Neural progenitor cell (in vitro differentiated cells): ENCODE results near the gene COL23A1. TPM values are rescaled to one million over a fixed set of nuclear protein-coding genes. Genes with fewer than 3 reads are reported as not detected.
A peak's percentile ranks its signal among the peaks of the same experiment; 100 is the strongest.

Source experiments
- DNase-seq: peaks from one replicate; pipeline ENCODE4 v3.0.0-alpha.2; 2016; ENCODE audit warnings: low spot score
- H2AFZ ChIP-seq: fragments of 200-600 bp; sonication (generic); replicated peaks from 2 replicates; pipeline ENCODE4 v1.6.1; 2016; ENCODE audit warnings: antibody characterized with exemption
- H3F3A ChIP-seq: fragments of 200-600 bp; sonication (generic); 2 replicates; pipeline ENCODE4 v1.6.1; 2016; ENCODE audit warnings: antibody characterized with exemption, low read depth
- H3K27ac ChIP-seq: fragments of 200-600 bp; sonication (generic); 2 replicates; pipeline ENCODE4 v1.5.1; 2016; ENCODE audit warnings: mild to moderate bottlenecking
- H3K27me3 ChIP-seq: fragments of 200-600 bp; sonication (generic); 2 replicates; pipeline ENCODE4 v1.6.1; 2016; ENCODE audit warnings: mild to moderate bottlenecking, moderate library complexity
- H3K36me3 ChIP-seq: fragments of 200-600 bp; sonication (generic); 2 replicates; pipeline ENCODE4 v1.5.1; 2016
- H3K4me1 ChIP-seq: fragments of 200-600 bp; sonication (generic); 2 replicates; pipeline ENCODE4 v1.6.1; 2016; ENCODE audit warnings: mixed run types
- H3K4me2 ChIP-seq: fragments of 200-600 bp; sonication (generic); 2 replicates; pipeline ENCODE4 v1.6.1; 2016
- H3K4me3 ChIP-seq: fragments of 200-600 bp; sonication (generic); 2 replicates; pipeline ENCODE4 v1.5.1; 2016
- H3K79me2 ChIP-seq: fragments of 200-600 bp; sonication (generic); 2 replicates; pipeline ENCODE4 v1.6.1; 2016; ENCODE audit warnings: low read depth
- H3K9ac ChIP-seq: fragments of 200-600 bp; sonication (generic); 2 replicates; pipeline ENCODE4 v1.6.1; 2016
- H3K9me3 ChIP-seq: fragments of 200-600 bp; sonication (generic); 2 replicates; pipeline ENCODE4 v1.5.1; 2016; ENCODE audit warnings: low read depth
- H4K20me1 ChIP-seq: fragments of 200-600 bp; sonication (generic); 2 replicates; pipeline ENCODE4 v1.6.1; 2016; ENCODE audit warnings: low read depth
- H3K27ac Mint-ChIP-seq: 3 replicates; pipeline ENCODE4 v1.8.0; 2021; ENCODE audit warnings: mixed read lengths
- H3K27me3 Mint-ChIP-seq: 2 replicates; pipeline ENCODE4 v1.8.0; 2022; ENCODE audit warnings: low read depth, mild to moderate bottlenecking, inconsistent platforms, moderate library complexity, mixed read lengths; ENCODE audit not compliant: insufficient read depth
- H3K36me3 Mint-ChIP-seq: 3 replicates; pipeline ENCODE4 v1.8.0; 2021; ENCODE audit warnings: mixed read lengths
- H3K4me1 Mint-ChIP-seq: 3 replicates; pipeline ENCODE4 v1.8.0; 2021; ENCODE audit warnings: mixed read lengths
- H3K4me3 Mint-ChIP-seq: 3 replicates; pipeline ENCODE4 v1.8.0; 2021; ENCODE audit warnings: mild to moderate bottlenecking, moderate library complexity, mixed read lengths
- H3K9me3 Mint-ChIP-seq: 3 replicates; pipeline ENCODE4 v1.8.0; 2020; ENCODE audit warnings: mixed read lengths
- CTCF ChIP-seq: fragments of 200-600 bp; sonication (generic); IDR thresholded peaks from 2 replicates; pipeline ENCODE4 v1.5.1; 2017; ENCODE audit warnings: antibody characterized with exemption, mild to moderate bottlenecking
- EZH2 ChIP-seq: fragments of 200-600 bp; sonication (generic); IDR thresholded peaks from 2 replicates; pipeline ENCODE4 v1.6.1; 2017; ENCODE audit warnings: antibody characterized with exemption, mild to moderate bottlenecking, moderate library complexity
- EZH2phosphoT487 ChIP-seq: fragments of 200-600 bp; sonication (generic); IDR thresholded peaks from 2 replicates; pipeline ENCODE4 v1.6.1; 2017; ENCODE audit warnings: antibody characterized with exemption
- total RNA-seq: library from RNA; depleted of rRNA; stranded (reverse); fragments of >200 nt; gene quantifications from 2 replicates; pipeline ENCODE4 v1.2.3, GENCODE V29; 2015; ENCODE audit warnings: low replicate concordance

COL23A1 gene
- total RNA-seq, 1 donor from 2014 or later = not detected

- Histone ChIP-seq H3F3A (no peaks in the 10 kb centered on the region), H3K27me3 (no peaks in the 10 kb centered on the region), H3K4me3 (no peak overlapping the region), H2AFZ (no peak overlapping the region), H3K36me3 (no peaks in the 10 kb centered on the region), H3K9me3 (no peaks in the 10 kb centered on the region), H4K20me1 (no peaks in the 10 kb centered on the region), H3K79me2 (no peaks in the 10 kb centered on the region), H3K27ac (no peak overlapping the region), H3K4me1 (peaks cover 2% of the 10 kb centered on the region), H3K4me2 (no peak overlapping the region), H3K9ac (no peak overlapping the region)
- Mint-ChIP-seq H3K9me3 (no peaks in the 10 kb centered on the region), H3K36me3 (no peaks in the 10 kb centered on the region), H3K27me3 (peaks cover 8% of the 10 kb centered on the region), H3K4me3 (no peak overlapping the region), H3K4me1 (peaks cover 43% of the 10 kb centered on the region), H3K27ac (no peak overlapping the region)
- TF ChIP-seq CTCF = no peak
- DNase-seq = no peak
These were observed 256.2 kb downstream of the COL23A1 start for GRCh38 chr5:178333821-178334481.

- no peak for DNase-seq
- H3K27me3 ChIP-seq = no peaks in the 10 kb centered on the region
- H3K9ac ChIP-seq = no peak overlapping the region
- H3K36me3 ChIP-seq = no peaks in the 10 kb centered on the region
- no peaks in the 10 kb centered on the region for H3K79me2 ChIP-seq
- TF ChIP-seq EZH2phosphoT487 = no peak
- TF ChIP-seq EZH2 = no peak
- TF ChIP-seq CTCF = no peak
- peaks cover 6% of the 10 kb centered on the region for H3K4me1 ChIP-seq
- no peaks in the 10 kb centered on the region for H3K9me3 ChIP-seq
- Mint-ChIP-seq H3K36me3 (no peaks in the 10 kb centered on the region), H3K4me1 (peaks cover 51% of the 10 kb centered on the region), H3K27me3 (peaks cover 6% of the 10 kb centered on the region), H3K4me3 (no peak overlapping the region), H3K27ac (no peak overlapping the region), H3K9me3 (no peaks in the 10 kb centered on the region)
- H2AFZ ChIP-seq = no peak overlapping the region
- no peak overlapping the region for H3K4me3 ChIP-seq
- no peak overlapping the region for H3K4me2 ChIP-seq
- H3F3A ChIP-seq = no peaks in the 10 kb centered on the region
- H4K20me1 ChIP-seq = no peaks in the 10 kb centered on the region
- H3K27ac ChIP-seq = no peak overlapping the region
These were observed 258.0 kb downstream of the COL23A1 start for GRCh38 chr5:178332210-178332641.

- Histone ChIP-seq H3K36me3 (no peaks in the 10 kb centered on the region), H4K20me1 (no peaks in the 10 kb centered on the region), H3K27ac (no peak overlapping the region), H3K4me1 (peaks cover 6% of the 10 kb centered on the region), H3K9ac (no peak overlapping the region), H3K9me3 (no peaks in the 10 kb centered on the region), H3K79me2 (no peaks in the 10 kb centered on the region), H3K4me2 (no peak overlapping the region), H3F3A (no peaks in the 10 kb centered on the region), H3K4me3 (no peak overlapping the region), H3K27me3 (no peaks in the 10 kb centered on the region), H2AFZ (no peak overlapping the region)
- H3K27me3 Mint-ChIP-seq = peaks cover 2% of the 10 kb centered on the region
- no peak for TF ChIP-seq EZH2phosphoT487
- H3K9me3 Mint-ChIP-seq = no peaks in the 10 kb centered on the region
- H3K36me3 Mint-ChIP-seq = no peaks in the 10 kb centered on the region
- H3K4me1 Mint-ChIP-seq = peaks cover 50% of the 10 kb centered on the region
- peak; percentile 29 for DNase-seq
- H3K4me3 Mint-ChIP-seq = no peak overlapping the region
- H3K27ac Mint-ChIP-seq = peak overlapping the region; percentile 37
These were observed 258.6 kb downstream of the COL23A1 start for GRCh38 chr5:178331491-178331996.

- no peak overlapping the region for H3K9ac ChIP-seq
- H3K9me3 ChIP-seq = no peaks in the 10 kb centered on the region
- DNase-seq = no peak
- Mint-ChIP-seq H3K27ac (peak overlapping the region; percentile 91), H3K36me3 (no peaks in the 10 kb centered on the region), H3K4me3 (no peak overlapping the region), H3K4me1 (peaks cover 53% of the 10 kb centered on the region), H3K27me3 (peaks cover 2% of the 10 kb centered on the region), H3K9me3 (no peaks in the 10 kb centered on the region)
- H3K4me3 ChIP-seq = no peak overlapping the region
- no peaks in the 10 kb centered on the region for H4K20me1 ChIP-seq
- no peaks in the 10 kb centered on the region for H3K27me3 ChIP-seq
- TF ChIP-seq CTCF = no peak
- no peak for TF ChIP-seq EZH2phosphoT487
- TF ChIP-seq EZH2 = no peak
- H2AFZ ChIP-seq = no peak overlapping the region
- H3K79me2 ChIP-seq = no peaks in the 10 kb centered on the region
- H3K36me3 ChIP-seq = no peaks in the 10 kb centered on the region
- H3K4me2 ChIP-seq = no peak overlapping the region
- no peak overlapping the region for H3K27ac ChIP-seq
- no peaks in the 10 kb centered on the region for H3F3A ChIP-seq
- peaks cover 6% of the 10 kb centered on the region for H3K4me1 ChIP-seq
These were observed 259.3 kb downstream of the COL23A1 start for GRCh38 chr5:178330791-178331404.
